GM12878 (cell line): ENCODE measurements around the gene CFAP45. TPM values are rescaled to one million over a fixed set of nuclear protein-coding genes. Genes with fewer than 3 reads are reported as not detected.

Source experiments
- ATAC-seq: fragments of 200-7000 bp; cut with Tn5 transposase; 3 replicates; pipeline ENCODE4 v1.9.1; 2020; ENCODE audit warnings: mild to moderate bottlenecking, moderate library complexity
- BruUV-seq: library from RNA; stranded (reverse); fragments of 400-500 nt; replicated peaks from 2 replicates; lab custom pipeline; 2021; lab: Mats Ljungman, UMichigan
- CTCF ChIA-PET: fragments of 300-600 bp; sonication (Branson Sonifier 250); formaldehyde crosslinking; extraction: SDS; loops from one replicate; lab custom pipeline; 2021; ENCODE audit warnings: inconsistent platforms; lab: Yijun Ruan, JAX
- POLR2A ChIA-PET: fragments of 350-600 bp; formaldehyde crosslinking; extraction: SDS; loops from one replicate; lab custom pipeline; 2021; ENCODE audit warnings: inconsistent platforms; lab: Charles Lee
- RAD21 ChIA-PET: fragments of 300-600 bp; sonication (Branson Sonifier 250); formaldehyde crosslinking; loops from one replicate; lab custom pipeline; 2023; ENCODE audit warnings: antibody characterized with exemption; ENCODE audit not compliant: unreplicated experiment; lab: Charles Lee
- SMC1A ChIA-PET: fragments of 300-600 bp; sonication (Branson Sonifier 250); formaldehyde crosslinking; loops from one replicate; lab custom pipeline; 2023; ENCODE audit not compliant: unreplicated experiment, uncharacterized antibody; lab: Charles Lee
- DNase-seq: peaks from one replicate; pipeline ENCODE4 v3.0.0-alpha.2; 2011; ENCODE audit warnings: low read depth, low spot score
- FAIRE-seq: peaks from 3 replicates; lab custom pipeline; 2011; peaks lifted over from hg19 to GRCh38; lab: Jason Lieb, UNC
- H2AFZ ChIP-seq: 2 replicates; pipeline ENCODE4 v1.6.0; 2011; ENCODE audit warnings: low read depth, low read length, control low read depth; ENCODE audit not compliant: control insufficient read depth
- H3K27ac ChIP-seq: 2 replicates; pipeline ENCODE4 v1.5.1; 2011; ENCODE audit warnings: control low read depth; ENCODE audit not compliant: control insufficient read depth, insufficient read depth
- H3K27me3 ChIP-seq, 2 experiments: replicated peaks in 1 of 2; 2 replicates each; pipeline versions ENCODE4 v1.6.0 to v1.6.1; 2011; ENCODE audit warnings: low read length in 1 of 2; ENCODE audit not compliant: control insufficient read depth in 2 of 2, insufficient read depth in 2 of 2
- H3K36me3 ChIP-seq, 2 experiments: 2 replicates each; pipeline ENCODE4 v1.5.1; 2011; ENCODE audit warnings: low read length in 1 of 2; ENCODE audit not compliant: control insufficient read depth in 2 of 2, insufficient read depth in 2 of 2
- H3K4me1 ChIP-seq: 2 replicates; pipeline ENCODE4 v1.6.1; 2011; ENCODE audit warnings: mild to moderate bottlenecking, low read length, moderate library complexity, mixed read lengths; ENCODE audit not compliant: control insufficient read depth, insufficient read depth
- H3K4me2 ChIP-seq: 2 replicates; pipeline ENCODE4 v1.6.0; 2011; ENCODE audit warnings: control low read depth; ENCODE audit not compliant: control insufficient read depth, insufficient read depth
- H3K4me3 ChIP-seq: fragments of 200-600 bp; sonication (generic); 2 replicates; pipeline ENCODE4 v1.5.1; 2016
- H3K79me2 ChIP-seq: 2 replicates; pipeline ENCODE4 v1.6.0; 2011; ENCODE audit warnings: low read length; ENCODE audit not compliant: control insufficient read depth, insufficient read depth
- H3K9ac ChIP-seq: 2 replicates; pipeline ENCODE4 v1.8.0; 2011; ENCODE audit warnings: low read length, control low read depth, mixed read lengths; ENCODE audit not compliant: control insufficient read depth, insufficient read depth
- H3K9me3 ChIP-seq: replicated peaks from 3 replicates; pipeline ENCODE4 v1.5.1; 2011; ENCODE audit warnings: mild to moderate bottlenecking, low read length; ENCODE audit not compliant: control insufficient read depth, insufficient read depth
- H4K20me1 ChIP-seq: 2 replicates; pipeline ENCODE4 v1.6.0; 2011; ENCODE audit not compliant: control insufficient read depth, insufficient read depth
- ATF2 ChIP-seq: IDR thresholded peaks from 2 replicates; pipeline ENCODE4 v1.6.1; 2012; ENCODE audit warnings: low read length, inconsistent platforms
- EGR1 ChIP-seq, 2 experiments: IDR thresholded peaks; 1 replicate in 1 of 2; 2 replicates in 1 of 2; pipeline ENCODE4 v1.6.1; 2011 to 2012; ENCODE audit warnings: low read depth in 2 of 2, low read length in 2 of 2, borderline replicate concordance in 1 of 2, mild to moderate bottlenecking in 1 of 2, moderate library complexity in 1 of 2
- GATAD2B ChIP-seq: fragments of 450-650 bp; conservative IDR thresholded peaks from 2 replicates; pipeline ENCODE4 v1.6.1; 2017; ENCODE audit warnings: low read depth, mild to moderate bottlenecking, moderate library complexity
- MLLT1 ChIP-seq: fragments of 450-650 bp; IDR thresholded peaks from 2 replicates; pipeline ENCODE4 v1.6.1; 2016; ENCODE audit warnings: mild to moderate bottlenecking
- WGBS: methylation state at CpG from one replicate; pipeline ENCODE4 v1.1.6; 2016; ENCODE audit warnings: low lambda C conversion rate; ENCODE audit not compliant: insufficient replicate concordance, insufficient coverage; ENCODE audit errors: missing lambda C conversion rate; 5-methylcytosine and 5-hydroxymethylcytosine counted together
- in situ Hi-C: fragments of 300-500 bp; cut with MboI; formaldehyde crosslinking; loops from 9 replicates; pipeline ENCODE4 v1.14.3; 2018; ENCODE audit warnings: mixed read lengths
- intact Hi-C: fragments of 100-400 bp; cut with micrococcal nuclease; formaldehyde crosslinking; loops from one replicate; pipeline ENCODE4 v1.14.2; 2022; ENCODE audit not compliant: unreplicated experiment
- polyA plus RNA-seq, 11 experiments: library from polyadenylated mRNA; depleted of rRNA in 4 of 11; unstranded in 6 of 11; stranded (reverse) in 5 of 11; fragments of >200 nt; fragmentation: Nextera tagmentation in 4 of 11; fragmentation: Illumina TruSeq in 1 of 11; extraction: Ambion mirVana in 4 of 11; extraction: Trizol in 1 of 11; gene quantifications; 1 replicate in 1 of 11; 2 replicates in 10 of 11; pipeline versions ENCODE4 v1.2.1 to v1.2.3, GENCODE V29; 2011 to 2016; ENCODE audit warnings: inconsistent platforms in 2 of 11, missing spikeins in 2 of 11, low read depth in 1 of 11
- total RNA-seq, 4 experiments: library from RNA; depleted of rRNA in 3 of 4; stranded (reverse); fragments of >200 nt in 3 of 4; fragmentation: Illumina TruSeq in 1 of 4; extraction: Trizol in 1 of 4; gene quantifications; 2 replicates each; pipeline versions ENCODE4 v1.2.1 to v1.2.3, GENCODE V29; 2013 to 2021

Gene CFAP45
- total and polyA plus RNA-seq, 10 of the 15 experiments (the other 5 are each of a cell fraction or from before 2014, with no cell fraction given) = 0.43 to 0.91 (median 0.67) TPM

- intact Hi-C loops = no loop called here
- peaks cover 7% of the 10 kb centered on the region for H3K4me1 ChIP-seq
- no peak overlapping the region for H3K9ac ChIP-seq
- ChIA-PET RAD21 (no interaction called here), CTCF (interaction anchor here (0.8 kb wide), 1 partner anchor 64 kb away, joined by 3 read pairs; no protein-coding TSS in a partner anchor), SMC1A (no interaction called here), POLR2A (no interaction called here)
- ATAC-seq (no peak), DNase-seq (no peak), FAIRE-seq (no peak)
- H3K4me2 ChIP-seq = no peak overlapping the region
- no peaks in the 10 kb centered on the region for H3K9me3 ChIP-seq
- no peaks in the 10 kb centered on the region for H3K36me3 ChIP-seq
- H4K20me1 ChIP-seq = no peaks in the 10 kb centered on the region
- no peak for TF ChIP-seq GATAD2B
- TF ChIP-seq ATF2 = no peak
- no peak for TF ChIP-seq EGR1 (IDR thresholded peaks at IDR 0.05; ENCODE audit: borderline replicate concordance in 1 of 2, low read depth in 2 of 2, low read length in 2 of 2)
- TF ChIP-seq MLLT1 = no peak
- no peaks in the 10 kb centered on the region for H3K79me2 ChIP-seq
- in situ Hi-C loops = no loop called here
- no peak overlapping the region for H2AFZ ChIP-seq
- H3K27me3 ChIP-seq = peaks cover 6 to 26% of the 10 kb centered on the region in 2 experiments
- H3K4me3 ChIP-seq = no peak overlapping the region
- no peak overlapping the region for H3K27ac ChIP-seq
- BruUV-seq = no TSS peak
- 36% methylated on average over 15 of the region's 15 CpGs for WGBS
Measured at GRCh38 chr1:159942632-159943277, 42.8 kb upstream of the CFAP45 start.
